SK-N-SH (cell line): Measurements from ENCODE around the gene SNX33. TPM values are rescaled to one million over a fixed set of nuclear protein-coding genes. Genes with fewer than 3 reads are reported as not detected.
"Not testable (repeated sequence)": the region's sequence is repeated elsewhere in the genome, so short reads cannot be mapped to it uniquely, and the experiment has no call there.

Experiments used
- CTCF ChIA-PET: fragments of 300-600, 350-600 bp; formaldehyde crosslinking; extraction: SDS; loops from one replicate; lab custom pipeline; 2021; lab: Yijun Ruan, JAX
- POLR2A ChIA-PET: fragments of 350-600 bp; sonication (Branson Sonifier 250); formaldehyde crosslinking; extraction: SDS; loops from one replicate; lab custom pipeline; 2020; ENCODE audit warnings: antibody characterized with exemption, inconsistent platforms; lab: Yijun Ruan, JAX
- DNase-seq: peaks from one replicate; pipeline ENCODE4 v3.0.0; 2012
- H2AFZ ChIP-seq: fragments of 200-600 bp; sonication (generic); 2 replicates; pipeline ENCODE4 v1.8.1; 2016; ENCODE audit warnings: antibody characterized with exemption, mild to moderate bottlenecking, low read depth
- H3F3A ChIP-seq: fragments of 200-600 bp; sonication (generic); replicated peaks from 2 replicates; pipeline ENCODE3; 2016; ENCODE audit warnings: antibody characterized with exemption, mild to moderate bottlenecking; ENCODE audit not compliant: insufficient read depth
- H3K27ac ChIP-seq, 2 experiments: fragments of 200-500 bp in 1 of 2; fragments of 200-600 bp in 1 of 2; sonication (Bioruptor generic) in 1 of 2; sonication (generic), shearing (Covaris generic) in 1 of 2; 2 replicates each; pipeline versions ENCODE4 v1.5.1 to v1.6.1; 2014 to 2016; ENCODE audit warnings: low read depth in 2 of 2, inconsistent platforms in 1 of 2, low read length in 1 of 2, mild to moderate bottlenecking in 1 of 2, mixed read lengths in 1 of 2
- H3K27me3 ChIP-seq: fragments of 200-600 bp; sonication (generic), shearing (Covaris generic); 2 replicates; pipeline ENCODE4 v1.6.1; 2016; ENCODE audit warnings: mixed run types; ENCODE audit not compliant: insufficient read depth
- H3K36me3 ChIP-seq, 2 experiments: fragments of 200-500 bp in 1 of 2; fragments of 200-600 bp in 1 of 2; sonication (Bioruptor generic) in 1 of 2; sonication (generic) in 1 of 2; replicated peaks in 1 of 2; 2 replicates each; pipeline versions ENCODE3 to v1.5.1; 2014 to 2016; ENCODE audit warnings: low read length in 1 of 2, mild to moderate bottlenecking in 1 of 2; ENCODE audit not compliant: insufficient read depth in 2 of 2, control insufficient read depth in 1 of 2
- H3K4me1 ChIP-seq, 2 experiments: fragments of 200-500 bp in 1 of 2; fragments of 200-600 bp in 1 of 2; sonication (Bioruptor generic) in 1 of 2; sonication (generic), shearing (Covaris generic) in 1 of 2; 2 replicates each; pipeline versions ENCODE4 v1.5.1 to v1.6.1; 2014 to 2016; ENCODE audit warnings: low read depth in 1 of 2, low read length in 1 of 2, mixed run types in 1 of 2; ENCODE audit not compliant: insufficient read depth in 2 of 2, control insufficient read depth in 1 of 2
- H3K4me2 ChIP-seq: fragments of 200-600 bp; sonication (generic), shearing (Covaris generic); 2 replicates; pipeline ENCODE4 v1.6.1; 2017; ENCODE audit warnings: mixed run types
- H3K4me3 ChIP-seq, 2 experiments: fragments of 200-500 bp in 1 of 2; fragments of 200-600 bp in 1 of 2; sonication (Bioruptor generic) in 1 of 2; sonication (generic), shearing (Covaris generic) in 1 of 2; 2 replicates each; pipeline versions ENCODE4 v1.5.1 to v1.8.1; 2014 to 2016; ENCODE audit warnings: low read depth in 2 of 2, inconsistent platforms in 1 of 2, low read length in 1 of 2, mild to moderate bottlenecking in 1 of 2, mixed read lengths in 1 of 2, moderate library complexity in 1 of 2
- H3K79me2 ChIP-seq: fragments of 200-600 bp; sonication (generic); 2 replicates; pipeline ENCODE4 v1.8.1; 2017; ENCODE audit warnings: mild to moderate bottlenecking; ENCODE audit not compliant: insufficient read depth
- H3K9ac ChIP-seq: fragments of 200-600 bp; sonication (generic); 2 replicates; pipeline ENCODE4 v1.6.1; 2017; ENCODE audit warnings: mixed run types
- H3K9me2 ChIP-seq: fragments of 200-600 bp; sonication (generic); 2 replicates; pipeline ENCODE4 v1.6.1; 2017; ENCODE audit warnings: mixed run types
- H3K9me3 ChIP-seq: fragments of 200-600 bp; sonication (generic); 2 replicates; pipeline ENCODE4 v1.6.1; 2017; ENCODE audit warnings: mixed run types, mild to moderate bottlenecking, moderate library complexity
- H4K20me1 ChIP-seq: fragments of 200-600 bp; sonication (generic); 2 replicates; pipeline ENCODE4 v1.6.1; 2017; ENCODE audit warnings: mild to moderate bottlenecking, mixed run types; ENCODE audit not compliant: insufficient read depth
- CHD2 ChIP-seq: fragments of 150-350 bp; IDR thresholded peaks from 2 replicates; pipeline ENCODE4 v1.6.1; 2018; ENCODE audit warnings: low read length; ENCODE audit not compliant: partially characterized antibody
- ELF1 ChIP-seq: IDR thresholded peaks from 2 replicates; pipeline ENCODE4 v1.4.0; 2012
- EP300 ChIP-seq, 2 experiments: IDR thresholded peaks; 2 replicates each; pipeline versions ENCODE4 v1.4.0 to v1.6.1; 2012; ENCODE audit warnings: borderline replicate concordance in 1 of 2, low read depth in 1 of 2, low read length in 1 of 2
- FOSL2 ChIP-seq: IDR thresholded peaks from 2 replicates; pipeline ENCODE4 v1.4.0; 2012; ENCODE audit warnings: low read depth, mild to moderate bottlenecking, moderate library complexity, borderline replicate concordance
- FOXJ3 ChIP-seq: sonication (generic); formaldehyde crosslinking; IDR thresholded peaks from 2 replicates; pipeline ENCODE4 v1.5.1; 2020; ENCODE audit warnings: mild to moderate bottlenecking, missing genetic modification reagents
- GABPA ChIP-seq: IDR thresholded peaks from 2 replicates; pipeline ENCODE4 v1.4.0; 2012; ENCODE audit warnings: low read depth, mild to moderate bottlenecking
- MEF2A ChIP-seq: IDR thresholded peaks from 2 replicates; pipeline ENCODE4 v1.4.0; 2012; ENCODE audit warnings: low read depth, borderline replicate concordance
- MXI1 ChIP-seq: IDR thresholded peaks from 2 replicates; pipeline ENCODE4 v1.6.1; 2012; ENCODE audit warnings: mild to moderate bottlenecking, low read depth, low read length, improper control_type of control experiment
- POLR2AphosphoS5 ChIP-seq: IDR thresholded peaks from 2 replicates; pipeline ENCODE4 v1.6.1; 2012; ENCODE audit warnings: low read depth, low read length
- RAD21 ChIP-seq: IDR thresholded peaks from 2 replicates; pipeline ENCODE4 v1.6.1; 2012; ENCODE audit warnings: mild to moderate bottlenecking, low read length
- REST ChIP-seq: IDR thresholded peaks from 2 replicates; pipeline ENCODE4 v1.6.1; 2012; ENCODE audit warnings: mild to moderate bottlenecking, low read depth, low read length, moderate library complexity
- RFX5 ChIP-seq: IDR thresholded peaks from 2 replicates; pipeline ENCODE4 v1.6.1; 2012; ENCODE audit warnings: mild to moderate bottlenecking, improper control_type of control experiment, low read length
- SIN3A ChIP-seq: IDR thresholded peaks from 2 replicates; pipeline ENCODE4 v1.6.1; 2012; ENCODE audit warnings: low read depth, mild to moderate bottlenecking, low read length, moderate library complexity, borderline replicate concordance
- SMC3 ChIP-seq: IDR thresholded peaks from 2 replicates; pipeline ENCODE4 v1.6.1; 2012; ENCODE audit warnings: low read depth, low read length, improper control_type of control experiment
- TEAD4 ChIP-seq: IDR thresholded peaks from 2 replicates; pipeline ENCODE4 v1.4.0; 2012; ENCODE audit warnings: mild to moderate bottlenecking, borderline replicate concordance; ENCODE audit not compliant: insufficient read depth
- YY1 ChIP-seq: IDR thresholded peaks from 2 replicates; pipeline ENCODE4 v1.4.0; 2012; ENCODE audit warnings: low read depth, mild to moderate bottlenecking
- WGBS: methylation state at CpG from one replicate; pipeline ENCODE4 v1.1.6; 2017; ENCODE audit warnings: low lambda C conversion rate; 5-methylcytosine and 5-hydroxymethylcytosine counted together
- polyA plus RNA-seq, 3 experiments: library from polyadenylated mRNA; depleted of rRNA; stranded (reverse); fragments of >200 nt; gene quantifications; 2 replicates each; pipeline ENCODE4 v1.2.3, GENCODE V29; 2012
- TF ChIP-seq, protein P1 (sequence below): fragments of 200-600 bp; sonication (generic); IDR thresholded peaks from 2 replicates; pipeline ENCODE4 v1.6.1; 2017; ENCODE audit warnings: antibody characterized with exemption, mild to moderate bottlenecking, moderate library complexity
- TF ChIP-seq, protein P2 (sequence below): IDR thresholded peaks from 2 replicates; pipeline ENCODE4 v1.4.0; 2012; ENCODE audit warnings: low read depth, borderline replicate concordance

Gene SNX33
- polyA plus RNA-seq, 1 of the 3 experiments (the other 2 are of a cell fraction), result 7.7 TPM

DNA sequence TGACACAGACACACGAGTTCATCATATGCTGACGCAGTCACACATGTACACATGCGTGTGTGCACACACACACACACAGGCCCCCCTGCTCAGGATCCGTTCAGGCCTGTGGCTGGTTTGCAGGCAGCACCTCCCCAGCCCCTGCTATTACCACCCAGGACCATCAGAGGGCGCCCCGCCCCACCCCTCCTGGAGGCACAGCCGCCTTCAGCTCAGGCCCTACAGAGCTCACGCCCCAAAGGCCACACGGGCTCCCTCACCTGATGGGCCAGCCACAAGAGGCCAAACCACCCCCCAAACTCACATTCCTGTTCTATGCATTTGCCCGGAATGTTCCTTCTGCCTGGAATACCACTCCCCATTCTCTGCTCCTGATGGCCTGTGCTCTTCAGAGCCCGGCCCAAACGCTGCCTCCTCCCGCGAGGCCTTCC lies 38.5 kb downstream of the SNX33 start:
- H3K4me2 ChIP-seq, H3K9me3 ChIP-seq, H4K20me1 ChIP-seq, H3K9ac ChIP-seq, H2AFZ ChIP-seq, POLR2A ChIA-PET, H3F3A ChIP-seq, H3K4me3 ChIP-seq, H3K79me2 ChIP-seq, H3K9me2 ChIP-seq, H3K27ac ChIP-seq, H3K27me3 ChIP-seq, H3K36me3 ChIP-seq: not testable (repeated sequence)
- 0% methylated on average over 4 of the region's 14 CpGs for WGBS
- peak; percentile 86 for DNase-seq
- TF ChIP-seq RAD21 (peak; percentile 67), MXI1 (0 out of 2 replicates have a peak, but pooled peaks have one; percentile 33), SMC3 (peak; percentile 68)
- TF ChIP-seq, protein P1, sequence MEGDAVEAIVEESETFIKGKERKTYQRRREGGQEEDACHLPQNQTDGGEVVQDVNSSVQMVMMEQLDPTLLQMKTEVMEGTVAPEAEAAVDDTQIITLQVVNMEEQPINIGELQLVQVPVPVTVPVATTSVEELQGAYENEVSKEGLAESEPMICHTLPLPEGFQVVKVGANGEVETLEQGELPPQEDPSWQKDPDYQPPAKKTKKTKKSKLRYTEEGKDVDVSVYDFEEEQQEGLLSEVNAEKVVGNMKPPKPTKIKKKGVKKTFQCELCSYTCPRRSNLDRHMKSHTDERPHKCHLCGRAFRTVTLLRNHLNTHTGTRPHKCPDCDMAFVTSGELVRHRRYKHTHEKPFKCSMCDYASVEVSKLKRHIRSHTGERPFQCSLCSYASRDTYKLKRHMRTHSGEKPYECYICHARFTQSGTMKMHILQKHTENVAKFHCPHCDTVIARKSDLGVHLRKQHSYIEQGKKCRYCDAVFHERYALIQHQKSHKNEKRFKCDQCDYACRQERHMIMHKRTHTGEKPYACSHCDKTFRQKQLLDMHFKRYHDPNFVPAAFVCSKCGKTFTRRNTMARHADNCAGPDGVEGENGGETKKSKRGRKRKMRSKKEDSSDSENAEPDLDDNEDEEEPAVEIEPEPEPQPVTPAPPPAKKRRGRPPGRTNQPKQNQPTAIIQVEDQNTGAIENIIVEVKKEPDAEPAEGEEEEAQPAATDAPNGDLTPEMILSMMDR, result peak; percentile 61
- peaks cover 0 to 18% of the 10 kb centered on the region in 2 experiments; a peak in 1 of 4 replicates for H3K4me1 ChIP-seq
- CTCF ChIA-PET, result interaction anchor here (0.5 to 9.0 kb wide), 25 partner anchors 8 to 937 kb away, joined by 3 to 77 read pairs (median 3); partner anchors contain the start of gene SNX33

GRCh38 chr15:75687486-75688277 lies 40.0 kb downstream of the SNX33 start:
- Histone ChIP-seq H3K9ac (no peak overlapping the region), H2AFZ (no peak overlapping the region), H3K27ac (no peak overlapping the region), H4K20me1 (no peaks in the 10 kb centered on the region), H3K27me3 (no peaks in the 10 kb centered on the region), H3K9me2 (no peaks in the 10 kb centered on the region), H3K36me3 (no peaks in the 10 kb centered on the region), H3K4me1 (peaks cover 0 to 6% of the 10 kb centered on the region in 2 experiments; a peak in 1 of 4 replicates), H3K4me3 (no peak overlapping the region), H3F3A (no peaks in the 10 kb centered on the region), H3K9me3 (no peaks in the 10 kb centered on the region), H3K79me2 (no peaks in the 10 kb centered on the region), H3K4me2 (no peak overlapping the region)
- DNase-seq, result no peak
- WGBS, result 90% methylated on average over 28 of the region's 44 CpGs
- ChIA-PET CTCF (interaction anchor here (1.2 to 9.0 kb wide), 3 partner anchors 12 to 114 kb away, joined by 3 to 77 read pairs (median 4); no protein-coding TSS in a partner anchor), POLR2A (no interaction called here)
- TF ChIP-seq FOSL2 (no peak), FOXJ3 (CRISPR knock-in tag) (no peak), RFX5 (no peak), POLR2AphosphoS5 (no peak), CHD2 (no peak), YY1 (no peak), MEF2A (no peak), SIN3A (no peak), TEAD4 (no peak), EP300 (IDR thresholded peaks at IDR 0.05; ENCODE audit: borderline replicate concordance in 1 of 2, low read depth in 1 of 2, low read length in 1 of 2) (no peak), REST (no peak), ELF1 (no peak), GABPA (no peak)
- TF ChIP-seq, protein P2, sequence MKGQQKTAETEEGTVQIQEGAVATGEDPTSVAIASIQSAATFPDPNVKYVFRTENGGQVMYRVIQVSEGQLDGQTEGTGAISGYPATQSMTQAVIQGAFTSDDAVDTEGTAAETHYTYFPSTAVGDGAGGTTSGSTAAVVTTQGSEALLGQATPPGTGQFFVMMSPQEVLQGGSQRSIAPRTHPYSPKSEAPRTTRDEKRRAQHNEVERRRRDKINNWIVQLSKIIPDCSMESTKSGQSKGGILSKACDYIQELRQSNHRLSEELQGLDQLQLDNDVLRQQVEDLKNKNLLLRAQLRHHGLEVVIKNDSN, result no peak
- TF ChIP-seq, protein P1, result no peak
